ENCODE data around the gene GRIK3. TPM values are rescaled to one million over a fixed set of nuclear protein-coding genes. Genes with fewer than 3 reads are reported as not detected.

The GRIK3 gene
- total RNA-seq, 1 donor from 2014 or later: 2.3 TPM

DNA sequence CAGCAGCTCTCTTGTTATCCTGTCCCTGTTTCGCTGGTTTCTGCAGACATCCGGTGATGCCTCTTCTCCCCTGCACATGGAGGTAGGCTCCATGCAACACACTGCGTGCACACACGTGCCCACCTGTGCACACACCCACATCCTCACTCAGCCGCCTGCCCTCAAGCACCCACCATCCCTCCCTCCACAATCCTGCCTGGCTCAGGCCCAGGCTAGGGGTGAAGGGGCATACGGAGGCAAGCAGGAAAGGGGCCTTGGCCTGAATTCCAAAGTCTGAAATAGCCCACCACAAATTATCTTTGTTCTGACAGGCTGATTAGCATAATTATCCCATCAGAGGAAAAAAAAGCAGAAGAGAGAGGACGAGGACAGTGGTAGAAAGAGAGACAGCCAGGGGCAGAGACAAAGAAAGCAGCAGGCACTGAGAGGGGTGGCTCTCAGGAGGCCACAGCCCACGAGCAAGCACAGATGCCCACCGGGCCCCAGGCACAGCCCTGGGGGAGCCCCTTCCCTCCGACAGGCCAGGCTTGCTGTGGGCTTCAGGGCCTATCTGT is 73.2 kb downstream of the GRIK3 start:
- TF ChIP-seq, protein P1, sequence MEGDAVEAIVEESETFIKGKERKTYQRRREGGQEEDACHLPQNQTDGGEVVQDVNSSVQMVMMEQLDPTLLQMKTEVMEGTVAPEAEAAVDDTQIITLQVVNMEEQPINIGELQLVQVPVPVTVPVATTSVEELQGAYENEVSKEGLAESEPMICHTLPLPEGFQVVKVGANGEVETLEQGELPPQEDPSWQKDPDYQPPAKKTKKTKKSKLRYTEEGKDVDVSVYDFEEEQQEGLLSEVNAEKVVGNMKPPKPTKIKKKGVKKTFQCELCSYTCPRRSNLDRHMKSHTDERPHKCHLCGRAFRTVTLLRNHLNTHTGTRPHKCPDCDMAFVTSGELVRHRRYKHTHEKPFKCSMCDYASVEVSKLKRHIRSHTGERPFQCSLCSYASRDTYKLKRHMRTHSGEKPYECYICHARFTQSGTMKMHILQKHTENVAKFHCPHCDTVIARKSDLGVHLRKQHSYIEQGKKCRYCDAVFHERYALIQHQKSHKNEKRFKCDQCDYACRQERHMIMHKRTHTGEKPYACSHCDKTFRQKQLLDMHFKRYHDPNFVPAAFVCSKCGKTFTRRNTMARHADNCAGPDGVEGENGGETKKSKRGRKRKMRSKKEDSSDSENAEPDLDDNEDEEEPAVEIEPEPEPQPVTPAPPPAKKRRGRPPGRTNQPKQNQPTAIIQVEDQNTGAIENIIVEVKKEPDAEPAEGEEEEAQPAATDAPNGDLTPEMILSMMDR (conservative IDR thresholded peaks at IDR 0.05): no peak
- Mint-ChIP-seq H3K4me1 (ENCODE audit: unreplicated experiment) (no peaks in the 10 kb centered on the region), H3K4me3 (no peak overlapping the region), H3K27ac (no peak overlapping the region), H3K36me3 (no peaks in the 10 kb centered on the region), H3K27me3 (peaks cover 28% of the 10 kb centered on the region), H3K9me3 (no peaks in the 10 kb centered on the region)
- DNase-seq (ENCODE audit: extremely low spot score, unreplicated experiment): no peak

DNA sequence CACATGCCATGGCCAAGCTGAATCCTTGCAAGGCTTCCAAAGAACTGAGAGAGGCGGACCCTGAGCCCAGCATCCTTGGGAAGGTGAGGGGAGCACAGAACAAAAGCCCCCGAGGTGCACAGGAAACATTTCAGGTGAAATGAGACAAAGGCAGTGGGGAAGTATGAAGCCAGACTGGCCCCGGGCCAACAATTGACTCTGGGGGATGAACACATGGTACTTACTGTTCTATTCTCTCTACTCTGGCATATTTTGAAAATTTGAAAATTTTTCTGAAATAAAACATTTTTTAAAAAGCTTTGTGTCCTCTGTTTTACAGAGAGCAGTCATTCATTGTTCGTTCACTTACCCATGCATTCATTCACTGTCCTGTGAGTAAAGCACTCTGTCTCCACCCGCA is 77.7 kb downstream of the GRIK3 start:
- no peaks in the 10 kb centered on the region for H3K9me3 Mint-ChIP-seq
- no peaks in the 10 kb centered on the region for H3K4me1 Mint-ChIP-seq (ENCODE audit: unreplicated experiment)
- DNase-seq (ENCODE audit: extremely low spot score, unreplicated experiment): no peak
- no peak overlapping the region for H3K27ac Mint-ChIP-seq
- peaks cover 22% of the 10 kb centered on the region for H3K27me3 Mint-ChIP-seq
- H3K36me3 Mint-ChIP-seq: no peaks in the 10 kb centered on the region
- TF ChIP-seq, protein P1 (conservative IDR thresholded peaks at IDR 0.05): no peak
- H3K4me3 Mint-ChIP-seq: no peak overlapping the region

DNA sequence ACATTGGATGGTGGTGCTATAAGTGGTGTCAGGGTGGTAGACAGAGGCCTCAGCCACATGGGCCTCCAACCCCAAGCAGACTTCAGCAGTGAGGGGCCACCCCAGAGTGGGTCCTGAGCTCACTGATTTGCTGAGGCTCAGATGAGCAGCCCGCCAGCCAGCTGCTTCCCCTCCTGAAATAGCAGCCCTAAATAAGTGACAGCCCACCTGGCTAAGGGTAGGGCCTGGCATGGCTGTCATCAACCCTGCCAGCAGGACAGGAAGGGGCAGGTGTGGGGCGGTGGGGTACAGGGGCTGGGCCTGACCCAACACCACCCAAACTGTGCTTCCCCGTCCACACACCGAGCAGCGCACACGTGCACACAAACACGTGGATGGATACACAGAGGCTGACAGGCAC is 79.3 kb downstream of the GRIK3 start:
- Mint-ChIP-seq H3K36me3 (no peaks in the 10 kb centered on the region), H3K27me3 (peaks cover 19% of the 10 kb centered on the region), H3K27ac (no peak overlapping the region), H3K4me3 (no peak overlapping the region), H3K4me1 (ENCODE audit: unreplicated experiment) (no peaks in the 10 kb centered on the region), H3K9me3 (no peaks in the 10 kb centered on the region)
- no peak for DNase-seq (ENCODE audit: extremely low spot score, unreplicated experiment)
- TF ChIP-seq, protein P1 (conservative IDR thresholded peaks at IDR 0.05): no peak

DNA sequence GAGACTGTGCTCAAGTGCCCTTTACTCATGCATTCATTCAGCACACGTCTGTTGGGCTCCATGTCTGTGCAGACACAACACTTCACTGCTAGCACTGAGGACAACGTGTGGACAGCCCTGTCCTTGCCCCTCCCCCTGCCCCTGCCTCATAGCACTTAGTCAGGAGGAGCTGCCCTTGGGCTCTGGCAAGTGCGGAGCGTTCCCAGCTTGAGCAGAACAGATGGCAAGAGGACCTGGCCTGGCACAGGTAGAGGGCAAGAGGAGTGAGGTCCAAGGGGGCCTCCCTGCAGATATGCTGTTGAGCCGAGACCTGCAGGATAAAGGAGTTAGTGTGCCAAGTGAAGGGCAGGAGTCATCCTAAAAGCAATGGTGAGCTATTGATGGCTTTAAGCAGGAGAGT is 81.3 kb downstream of the GRIK3 start:
- no peak for DNase-seq (ENCODE audit: extremely low spot score, unreplicated experiment)
- Mint-ChIP-seq H3K27me3 (peaks cover 21% of the 10 kb centered on the region), H3K4me1 (ENCODE audit: unreplicated experiment) (no peaks in the 10 kb centered on the region), H3K9me3 (no peaks in the 10 kb centered on the region), H3K4me3 (no peak overlapping the region), H3K27ac (no peak overlapping the region), H3K36me3 (no peaks in the 10 kb centered on the region)
- TF ChIP-seq, protein P1 (conservative IDR thresholded peaks at IDR 0.05): no peak

DNA sequence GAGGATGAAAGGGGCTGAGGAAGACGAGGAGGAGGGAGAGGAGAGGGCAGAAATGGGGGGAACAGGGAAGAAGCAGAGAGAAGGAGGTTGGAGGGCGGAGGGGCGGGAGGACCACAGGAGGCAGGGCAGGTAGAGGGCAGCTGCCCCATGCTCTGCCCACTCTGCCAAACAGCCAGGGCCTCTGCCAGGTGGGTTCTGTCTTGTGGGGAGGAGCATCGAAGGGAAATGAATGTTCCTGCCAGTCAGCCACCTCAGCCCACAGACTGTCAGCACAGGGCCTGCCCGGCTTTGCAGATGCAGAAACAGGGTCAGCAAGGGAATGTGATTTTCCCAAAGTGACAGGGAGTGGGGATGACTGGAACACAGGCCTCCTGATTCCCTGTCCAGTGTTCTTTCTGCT is 82.6 kb downstream of the GRIK3 start:
- Mint-ChIP-seq H3K9me3 (no peaks in the 10 kb centered on the region), H3K4me1 (ENCODE audit: unreplicated experiment) (peaks cover 6% of the 10 kb centered on the region), H3K4me3 (no peak overlapping the region), H3K27ac (no peak overlapping the region), H3K36me3 (no peaks in the 10 kb centered on the region), H3K27me3 (peaks cover 31% of the 10 kb centered on the region)
- DNase-seq (ENCODE audit: extremely low spot score, unreplicated experiment): no peak
- TF ChIP-seq, protein P1 (conservative IDR thresholded peaks at IDR 0.05): no peak

DNA sequence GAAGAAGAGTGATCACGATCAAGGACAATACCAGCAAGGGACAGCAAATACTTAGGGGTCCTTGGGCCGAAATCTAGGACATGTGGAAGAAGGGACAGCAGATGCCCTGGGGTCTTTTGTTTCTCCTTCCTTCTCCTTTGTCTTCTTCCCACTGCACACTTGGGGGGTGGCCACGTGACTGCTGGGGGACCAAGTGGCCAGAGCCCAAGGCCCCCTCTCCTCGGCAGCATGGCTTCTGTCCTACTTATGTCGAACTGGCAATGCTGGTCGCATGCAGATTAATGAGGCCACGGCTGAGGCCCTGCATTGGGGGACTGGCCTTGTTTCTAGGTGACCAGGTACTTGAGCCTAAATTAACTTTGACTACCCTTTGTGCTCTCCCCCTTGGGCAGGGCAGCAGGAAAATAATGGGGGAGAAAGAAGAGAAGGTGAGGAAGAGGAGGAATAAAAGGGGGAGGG is 83.0 kb downstream of the GRIK3 start:
- H3K36me3 Mint-ChIP-seq: no peaks in the 10 kb centered on the region
- no peak overlapping the region for H3K4me3 Mint-ChIP-seq
- TF ChIP-seq, protein P1 (conservative IDR thresholded peaks at IDR 0.05): no peak
- H3K9me3 Mint-ChIP-seq: no peaks in the 10 kb centered on the region
- no peak for DNase-seq (ENCODE audit: extremely low spot score, unreplicated experiment)
- H3K4me1 Mint-ChIP-seq (ENCODE audit: unreplicated experiment): peaks cover 6% of the 10 kb centered on the region
- no peak overlapping the region for H3K27ac Mint-ChIP-seq
- H3K27me3 Mint-ChIP-seq: peaks cover 31% of the 10 kb centered on the region

All from type B pancreatic cell (in vitro differentiated cells).